Peyer's patch (tissue), 4 donors: ENCODE measurements around the gene LRP6.

ENCODE experiments used
- CTCF ChIP-seq, 6 experiments: fragments of 450-650 bp in 4 of 6; fragments of 200-600 bp in 2 of 6; sonication (generic) in 1 of 6; IDR thresholded peaks; one replicate each; pipeline ENCODE4 v1.5.1; 2017 to 2019; ENCODE audit warnings: antibody characterized with exemption in 6 of 6, mild to moderate bottlenecking in 3 of 6, moderate library complexity in 1 of 6
- POLR2A ChIP-seq, 2 donors: fragments of 450-650 bp; IDR thresholded peaks; one replicate each; pipeline ENCODE4 v1.5.1; 2017; ENCODE audit warnings: antibody characterized with exemption in 2 of 2, mild to moderate bottlenecking in 2 of 2, moderate library complexity in 2 of 2

GRCh38 chr12:12297201-12297830 lies 30.5 kb upstream of the LRP6 start:
- TF ChIP-seq CTCF (IDR thresholded peaks at IDR 0.05) (no peak), POLR2A (IDR thresholded peaks at IDR 0.05) (no peak)
